T-cell (primary cell): ENCODE measurements around the gene UGCG. TPM values are rescaled to one million over a fixed set of nuclear protein-coding genes. Genes with fewer than 3 reads are reported as not detected.

Experiments
- ATAC-seq, 4 experiments: fragments of 200-7000 bp in 3 of 4; fragments of 150-1000 bp in 1 of 4; cut with Tn5 transposase; replicated peaks in 1 of 4; 1 replicate in 3 of 4; 2 replicates in 1 of 4; pipeline ENCODE4 v1.10.0; 2021; ENCODE audit warnings: moderate library complexity in 3 of 4, mild to moderate bottlenecking in 2 of 4, moderate number of reproducible peaks in 1 of 4
- CTCF ChIA-PET, 2 donors: fragments of 300-600 bp; sonication (Branson Sonifier 250); formaldehyde crosslinking; loops; one replicate each; lab custom pipeline; 2022; ENCODE audit warnings: antibody characterized with exemption in 2 of 2; lab: Charles Lee
- POLR2A ChIA-PET, 2 donors: fragments of 300-600 bp; sonication (Branson Sonifier 250); formaldehyde crosslinking; loops; one replicate each; lab custom pipeline; 2022; ENCODE audit warnings: antibody characterized with exemption in 2 of 2; lab: Charles Lee
- DNase-seq, 35 experiments: peaks; one replicate each; pipeline versions ENCODE4 v3.0.0 to v3.0.0-alpha.2; 2013 to 2023
- H3K27ac ChIP-seq: one replicate; pipeline ENCODE4 v1.5.1; 2013; ENCODE audit warnings: low read length
- H3K27me3 ChIP-seq, 2 experiments: replicated peaks in 1 of 2; 1 replicate in 1 of 2; 2 replicates in 1 of 2; pipeline versions ENCODE4 v1.6.1 to v1.7.0; 2013; ENCODE audit warnings: low read length in 1 of 2, mixed read lengths in 1 of 2; ENCODE audit not compliant: control insufficient read depth in 2 of 2, insufficient read depth in 2 of 2; ENCODE audit errors: extremely low read depth in 1 of 2
- H3K36me3 ChIP-seq, 2 donors: 1 replicate in 1 of 2; 2 replicates in 1 of 2; pipeline versions ENCODE4 v1.6.1 to v1.7.0; 2013; ENCODE audit warnings: low read length in 1 of 2; ENCODE audit not compliant: control insufficient read depth in 2 of 2, insufficient read depth in 1 of 2; ENCODE audit errors: extremely low read depth in 1 of 2
- H3K4me1 ChIP-seq, 2 experiments: 1 replicate in 1 of 2; 2 replicates in 1 of 2; pipeline versions ENCODE4 v1.6.1 to v1.7.0; 2013; ENCODE audit warnings: low read length in 2 of 2, mixed read lengths in 1 of 2; ENCODE audit not compliant: insufficient read depth in 2 of 2, control insufficient read depth in 1 of 2; ENCODE audit errors: extremely low read depth in 1 of 2
- H3K4me3 ChIP-seq, 2 donors: 1 replicate in 1 of 2; 2 replicates in 1 of 2; pipeline versions ENCODE4 v1.5.1 to v1.7.0; 2013; ENCODE audit warnings: mild to moderate bottlenecking in 2 of 2, low read length in 1 of 2, moderate library complexity in 1 of 2; ENCODE audit not compliant: control insufficient read depth in 1 of 2; ENCODE audit errors: extremely low read depth in 1 of 2
- H3K9me3 ChIP-seq: 2 replicates; pipeline ENCODE4 v1.7.0; 2013
- H3K27ac Mint-ChIP-seq, 2 donors: one replicate each; pipeline ENCODE4 v1.8.0; 2020 to 2021; ENCODE audit warnings: mild to moderate bottlenecking in 2 of 2, mixed read lengths in 2 of 2
- H3K27me3 Mint-ChIP-seq, 2 donors: one replicate each; pipeline ENCODE4 v1.8.0; 2021 to 2022; ENCODE audit warnings: mixed read lengths in 2 of 2
- H3K36me3 Mint-ChIP-seq: one replicate; pipeline ENCODE4 v1.8.0; 2021; ENCODE audit warnings: mixed read lengths
- H3K4me1 Mint-ChIP-seq, 3 donors: one replicate each; pipeline ENCODE4 v1.8.0; 2020 to 2022; ENCODE audit warnings: mixed read lengths in 3 of 3, mild to moderate bottlenecking in 1 of 3
- H3K4me3 Mint-ChIP-seq, 3 donors: one replicate each; pipeline ENCODE4 v1.8.0; 2020 to 2022; ENCODE audit warnings: mild to moderate bottlenecking in 3 of 3, mixed read lengths in 3 of 3, moderate library complexity in 3 of 3
- H3K9me3 Mint-ChIP-seq, 3 donors: one replicate each; pipeline ENCODE4 v1.8.0; 2020 to 2022; ENCODE audit warnings: mixed read lengths in 3 of 3
- WGBS: methylation state at CpG from one replicate; pipeline ENCODE4 v1.1.5; 2013; ENCODE audit warnings: missing lambda C conversion rate; ENCODE audit not compliant: insufficient coverage; 5-methylcytosine and 5-hydroxymethylcytosine counted together
- total RNA-seq, 35 experiments: library from RNA in 6 of 35; stranded (reverse) in 6 of 35; fragments of 120-200 nt in 1 of 35; gene quantifications; one replicate each; pipeline versions ENCODE4 v1.2.1 to v1.2.4 and lab custom pipeline; 2013 to 2026

The UGCG gene
- total RNA-seq, 5 donors from 2014 or later (not counting 1 experiment from before 2014, with no cell fraction given), result 20.1 to 41.6 (median 24.1) TPM

DNA sequence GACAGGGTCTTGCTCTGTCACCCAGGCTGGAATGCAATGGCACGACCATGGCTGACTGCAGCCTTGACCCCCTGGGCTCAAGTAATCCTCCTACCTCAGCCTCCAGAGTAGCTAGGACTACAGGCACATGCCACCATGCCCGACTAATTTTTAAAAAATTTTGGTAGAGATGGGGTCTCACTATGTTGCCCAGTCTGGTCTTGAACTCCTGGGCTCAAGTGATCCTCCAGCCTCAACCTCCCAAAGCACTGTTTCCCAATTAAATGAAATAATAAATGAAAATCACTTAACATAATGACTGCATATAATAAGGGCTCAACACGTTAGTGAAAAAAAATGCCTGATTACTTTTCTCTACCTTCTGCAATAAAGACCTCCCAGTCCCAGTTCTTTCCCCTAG is 71.0 kb downstream of the UGCG start:
- ChIA-PET CTCF (no interaction called here), POLR2A (no interaction called here)
- Mint-ChIP-seq H3K9me3 (no peaks in the 10 kb centered on the region), H3K27me3 (no peaks in the 10 kb centered on the region), H3K36me3 (no peaks in the 10 kb centered on the region), H3K27ac (no peak overlapping the region), H3K4me3 (no peak overlapping the region), H3K4me1 (peaks cover 0 to 2% (median 0%) of the 10 kb centered on the region in 3 donors)
- Histone ChIP-seq H3K4me1 (no peaks in the 10 kb centered on the region), H3K27me3 (no peaks in the 10 kb centered on the region), H3K4me3 (no peak overlapping the region), H3K27ac (no peak overlapping the region), H3K9me3 (no peaks in the 10 kb centered on the region), H3K36me3 (no peaks in the 10 kb centered on the region)
- no peak for DNase-seq
- no peak for ATAC-seq
- WGBS, result no CpG with 5 or more reads among the region's 3 CpGs

DNA sequence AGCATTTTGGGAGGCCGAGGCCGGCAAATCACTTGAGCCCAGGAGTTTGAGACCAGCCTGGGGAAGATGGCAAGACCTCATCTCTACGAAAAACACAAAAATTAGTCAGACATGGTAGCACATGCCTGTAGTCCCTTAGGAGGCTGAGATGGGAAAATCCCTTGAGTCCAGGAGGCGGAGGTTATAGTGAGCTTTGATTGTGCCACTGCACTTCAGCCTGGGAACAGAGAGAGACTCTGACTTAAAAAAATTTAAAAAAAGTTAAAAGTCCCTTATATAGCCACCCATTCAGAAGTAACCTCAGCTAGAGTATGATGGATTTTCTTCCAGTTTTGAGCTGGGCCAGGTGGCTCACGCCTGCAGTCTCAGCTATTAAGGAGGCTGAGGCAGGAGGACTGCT is 72.4 kb downstream of the UGCG start:
- ChIA-PET POLR2A (no interaction called here), CTCF (no interaction called here)
- Mint-ChIP-seq H3K27me3 (no peaks in the 10 kb centered on the region), H3K36me3 (no peaks in the 10 kb centered on the region), H3K4me3 (no peak overlapping the region), H3K9me3 (no peaks in the 10 kb centered on the region), H3K4me1 (peaks cover 0 to 2% (median 0%) of the 10 kb centered on the region in 3 donors), H3K27ac (no peak overlapping the region)
- Histone ChIP-seq H3K36me3 (no peaks in the 10 kb centered on the region), H3K9me3 (no peaks in the 10 kb centered on the region), H3K4me3 (no peak overlapping the region), H3K27me3 (no peaks in the 10 kb centered on the region), H3K4me1 (no peaks in the 10 kb centered on the region), H3K27ac (no peak overlapping the region)
- DNase-seq (no peak), ATAC-seq (no peak)
- WGBS, result 80% methylated on average over 1 of the region's 5 CpGs

DNA sequence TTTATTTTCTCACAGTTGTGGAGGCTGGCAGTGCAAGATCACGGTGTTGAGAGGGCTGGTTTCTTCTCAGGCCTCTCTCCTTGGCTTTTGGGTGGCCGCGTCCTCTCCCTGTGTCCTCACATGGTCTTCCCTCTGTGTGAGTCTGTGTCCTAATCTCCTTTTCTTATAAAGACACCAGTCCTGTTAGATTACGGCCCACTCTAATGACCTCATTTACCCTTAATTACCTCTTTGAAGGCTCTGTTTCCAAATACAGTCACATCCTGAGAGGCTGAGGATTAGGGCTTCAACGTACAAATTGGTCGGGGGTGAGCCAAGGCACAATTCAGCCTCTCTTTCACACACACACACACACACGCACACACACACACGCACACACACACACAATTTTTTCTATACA is 73.0 kb downstream of the UGCG start:
- Histone ChIP-seq H3K4me1 (no peaks in the 10 kb centered on the region), H3K27ac (no peak overlapping the region), H3K9me3 (no peaks in the 10 kb centered on the region), H3K27me3 (no peaks in the 10 kb centered on the region), H3K36me3 (no peaks in the 10 kb centered on the region), H3K4me3 (no peak overlapping the region)
- ChIA-PET POLR2A (no interaction called here), CTCF (no interaction called here)
- 100% methylated on average over 1 of the region's 8 CpGs for WGBS
- Mint-ChIP-seq H3K4me1 (peaks cover 0 to 2% (median 0%) of the 10 kb centered on the region in 3 donors), H3K4me3 (no peak overlapping the region), H3K36me3 (no peaks in the 10 kb centered on the region), H3K27me3 (no peaks in the 10 kb centered on the region), H3K9me3 (no peaks in the 10 kb centered on the region), H3K27ac (no peak overlapping the region)
- no peak for ATAC-seq
- DNase-seq, result no peak

DNA sequence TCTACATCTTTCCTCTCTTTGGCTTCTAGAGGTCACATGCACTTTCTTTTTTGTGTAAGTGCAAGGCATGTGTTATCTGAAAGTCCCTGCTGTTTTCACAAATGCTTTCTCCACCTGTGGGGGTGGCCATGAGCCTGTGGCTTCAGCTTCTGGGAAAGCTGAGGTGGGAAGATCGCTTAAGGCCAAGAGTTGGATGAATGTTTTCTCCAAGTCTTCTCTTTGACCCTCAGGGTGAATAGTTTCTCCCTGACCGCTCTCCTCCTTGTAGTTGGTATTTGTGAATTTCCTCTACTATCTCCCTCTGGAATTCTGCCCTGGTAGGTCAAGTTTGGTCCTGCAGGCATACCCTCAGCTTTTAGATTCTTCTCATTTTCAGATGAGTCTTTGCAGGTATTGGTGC is 74.2 kb downstream of the UGCG start:
- Mint-ChIP-seq H3K4me3 (no peak overlapping the region), H3K36me3 (no peaks in the 10 kb centered on the region), H3K27me3 (no peaks in the 10 kb centered on the region), H3K4me1 (peaks cover 0 to 7% (median 6%) of the 10 kb centered on the region in 3 donors), H3K9me3 (no peaks in the 10 kb centered on the region), H3K27ac (no peak overlapping the region)
- WGBS, result no CpG with 5 or more reads among the region's 2 CpGs
- no peak for ATAC-seq
- CTCF ChIA-PET, result no interaction called here
- H3K36me3 ChIP-seq, result no peaks in the 10 kb centered on the region
- H3K9me3 ChIP-seq, result no peaks in the 10 kb centered on the region
- no peaks in the 10 kb centered on the region for H3K4me1 ChIP-seq
- DNase-seq, result no peak
- POLR2A ChIA-PET, result no interaction called here
- no peak overlapping the region for H3K4me3 ChIP-seq
- no peaks in the 10 kb centered on the region for H3K27me3 ChIP-seq
- no peak overlapping the region for H3K27ac ChIP-seq

DNA sequence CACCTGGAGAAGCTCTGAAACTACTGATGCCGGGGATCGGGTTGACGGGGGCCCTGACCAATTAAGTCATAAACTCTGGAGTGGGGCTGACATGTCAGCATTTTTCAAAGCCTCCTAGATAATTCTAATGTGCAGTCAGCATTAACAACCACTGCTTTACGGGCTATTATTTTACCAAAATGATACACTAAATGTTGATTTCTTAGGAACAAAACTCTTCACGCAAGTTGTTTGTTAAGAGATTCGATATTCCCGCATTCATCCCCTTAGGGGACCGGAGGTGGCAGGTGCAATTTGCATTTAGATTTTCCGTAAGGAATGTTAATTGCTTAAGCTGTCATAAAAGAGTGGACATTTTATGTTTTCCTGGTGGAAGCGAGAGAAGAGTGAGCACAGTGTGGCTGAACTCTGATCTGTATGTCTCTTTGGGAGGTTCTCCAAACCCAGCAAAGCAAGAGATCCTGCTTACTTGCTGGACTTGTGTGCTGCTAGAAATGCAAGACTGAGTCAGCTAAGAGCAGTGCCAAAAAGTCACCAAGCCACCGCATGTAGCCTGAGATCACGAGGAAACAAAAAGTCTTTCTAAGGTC is 77.6 kb downstream of the UGCG start:
- Histone ChIP-seq H3K4me3 (no peak overlapping the region), H3K9me3 (no peaks in the 10 kb centered on the region), H3K4me1 (no peaks in the 10 kb centered on the region), H3K27me3 (no peaks in the 10 kb centered on the region), H3K36me3 (no peaks in the 10 kb centered on the region), H3K27ac (no peak overlapping the region)
- ChIA-PET CTCF (interaction anchor here in 1 of 2 donors (0.8 kb wide), 1 partner anchor 175 kb away, joined by 7 read pairs; no protein-coding TSS in a partner anchor), POLR2A (no interaction called here)
- H3K4me3 Mint-ChIP-seq, result no peak overlapping the region
- H3K9me3 Mint-ChIP-seq, result no peaks in the 10 kb centered on the region
- DNase-seq, result no peak
- H3K4me1 Mint-ChIP-seq, result peaks cover 3 to 14% (median 6%) of the 10 kb centered on the region in 3 donors
- H3K27ac Mint-ChIP-seq, result no peak overlapping the region
- ATAC-seq, result no peak
- WGBS, result 100% methylated on average over 7 of the region's 12 CpGs
- H3K27me3 Mint-ChIP-seq, result no peaks in the 10 kb centered on the region
- no peaks in the 10 kb centered on the region for H3K36me3 Mint-ChIP-seq

DNA sequence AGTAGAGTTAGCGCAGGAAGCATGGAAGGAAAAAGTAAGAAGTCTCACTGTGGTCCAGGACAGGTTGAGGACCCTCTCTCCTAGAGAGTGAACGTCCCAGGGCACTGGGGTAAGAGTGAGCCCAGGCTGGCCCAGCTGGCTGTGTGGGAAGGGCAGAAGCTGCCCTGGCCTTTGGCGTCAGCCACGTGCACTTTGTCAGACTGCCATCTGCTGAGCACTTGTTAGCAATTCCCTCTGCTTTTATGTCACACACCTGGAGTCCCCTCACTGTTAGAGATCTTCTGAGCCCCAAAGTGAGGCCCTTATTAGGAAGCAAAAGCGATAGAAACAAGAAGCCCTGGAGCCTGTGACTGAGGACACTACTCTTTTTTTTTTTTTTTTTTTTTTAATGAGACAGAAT is 79.1 kb downstream of the UGCG start:
- Mint-ChIP-seq H3K36me3 (no peaks in the 10 kb centered on the region), H3K9me3 (no peaks in the 10 kb centered on the region), H3K4me1 (peaks cover 3 to 14% (median 6%) of the 10 kb centered on the region in 3 donors), H3K27me3 (peaks cover 0 to 3% of the 10 kb centered on the region in 2 donors), H3K4me3 (no peak overlapping the region), H3K27ac (no peak overlapping the region)
- ChIA-PET CTCF (interaction anchor here in 1 of 2 donors (0.7 kb wide), 1 partner anchor 217 kb away, joined by 5 read pairs; no protein-coding TSS in a partner anchor), POLR2A (interaction anchor here in 1 of 2 donors (0.5 kb wide), 1 partner anchor 189 kb away, joined by 5 read pairs; no protein-coding TSS in a partner anchor)
- ATAC-seq, result peak in 2 of 4 experiments; percentile 32 to 48
- no peaks in the 10 kb centered on the region for H3K4me1 ChIP-seq
- H3K9me3 ChIP-seq, result no peaks in the 10 kb centered on the region
- 61% methylated on average over 3 of the region's 5 CpGs for WGBS
- H3K4me3 ChIP-seq, result no peak overlapping the region
- H3K36me3 ChIP-seq, result no peaks in the 10 kb centered on the region
- DNase-seq, result peak in 5 of 35 experiments; percentile 2 to 44 (median 4)
- no peaks in the 10 kb centered on the region for H3K27me3 ChIP-seq
- H3K27ac ChIP-seq, result no peak overlapping the region
